OCI-LY7 (cell line): ENCODE results near the gene LRRC71.

Source experiments
- CTCF ChIP-seq: fragments of 200-600 bp; sonication (generic); conservative IDR thresholded peaks from 2 replicates; pipeline ENCODE4 v1.5.1; 2014; ENCODE audit warnings: mild to moderate bottlenecking, antibody characterized with exemption, low read length, moderate library complexity, mixed read lengths
- EZH2phosphoT487 ChIP-seq: fragments of 200-600 bp; sonication (generic); IDR thresholded peaks from 2 replicates; pipeline ENCODE4 v1.6.1; 2018; ENCODE audit warnings: low read depth, borderline replicate concordance, mild to moderate bottlenecking, mixed run types, antibody characterized with exemption, low read length, moderate library complexity, mixed read lengths

GRCh38 chr1:156936191-156936590 lies 15.8 kb downstream of the LRRC71 start:
- TF ChIP-seq CTCF (no peak), EZH2phosphoT487 (no peak)
